GM21737 (cell line): ENCODE results near the gene NPAS3.

Experiments used
- ATAC-seq: cut with Tn5 transposase; IDR thresholded peaks from one replicate; pipeline ENCODE4 v1.9.1; 2021; ENCODE audit warnings: mild to moderate bottlenecking, moderate library complexity; ENCODE audit not compliant: unreplicated experiment

The NPAS3 gene

GRCh38 chr14:33009673-33010072 is 71.0 kb downstream of the NPAS3 start:
- ATAC-seq, result no peak

GRCh38 chr14:33010495-33010894 is 71.8 kb downstream of the NPAS3 start:
- ATAC-seq, result no peak

GRCh38 chr14:33014710-33015109 is 76.0 kb downstream of the NPAS3 start:
- ATAC-seq, result no peak

GRCh38 chr14:33016613-33017012 is 77.9 kb downstream of the NPAS3 start:
- ATAC-seq, result no peak

- ATAC-seq, result no peak
Observed at GRCh38 chr14:33017016-33017415, 78.3 kb downstream of the NPAS3 start.

- no peak for ATAC-seq
Observed at GRCh38 chr14:33019346-33019745, 80.7 kb downstream of the NPAS3 start.

GRCh38 chr14:33026850-33027430 is 88.3 kb downstream of the NPAS3 start:
- ATAC-seq, result no peak

GRCh38 chr14:33029511-33029910 is 90.8 kb downstream of the NPAS3 start:
- ATAC-seq, result no peak

- ATAC-seq, result no peak
Observed at GRCh38 chr14:33030386-33030785, 91.7 kb downstream of the NPAS3 start.

GRCh38 chr14:33035416-33036194 is 96.9 kb downstream of the NPAS3 start:
- no peak for ATAC-seq

GRCh38 chr14:33039311-33039710 is 100.6 kb downstream of the NPAS3 start:
- ATAC-seq, result no peak

GRCh38 chr14:33040372-33041140 is 101.9 kb downstream of the NPAS3 start:
- no peak for ATAC-seq

- no peak for ATAC-seq
Observed at GRCh38 chr14:33042591-33042990, 103.9 kb downstream of the NPAS3 start.

GRCh38 chr14:33045760-33046159 is 107.1 kb downstream of the NPAS3 start:
- ATAC-seq, result no peak

- ATAC-seq, result no peak
Observed at GRCh38 chr14:33052943-33053342, 114.3 kb downstream of the NPAS3 start.

- ATAC-seq, result no peak
Observed at GRCh38 chr14:33056213-33056612, 117.5 kb downstream of the NPAS3 start.

GRCh38 chr14:33057585-33057984 is 118.9 kb downstream of the NPAS3 start:
- no peak for ATAC-seq

- no peak for ATAC-seq
Observed at GRCh38 chr14:33061667-33062325, 123.1 kb downstream of the NPAS3 start.

GRCh38 chr14:33062476-33062875 is 123.8 kb downstream of the NPAS3 start:
- no peak for ATAC-seq

GRCh38 chr14:33062881-33063280 is 124.2 kb downstream of the NPAS3 start:
- ATAC-seq, result no peak

- ATAC-seq, result no peak
Observed at GRCh38 chr14:33063521-33063920, 124.8 kb downstream of the NPAS3 start.
